Measurements from ENCODE around the gene FBXO30. TPM values are rescaled to one million over a fixed set of nuclear protein-coding genes. Genes with fewer than 3 reads are reported as not detected.

FBXO30 gene
- total RNA-seq, 6 experiments from 2014 or later = 2.2 to 3.2 (median 3.0) TPM

- intact Hi-C loops (cut with DNase I) = no loop called here
- DNase-seq = no peak
- H3K27me3 ChIP-seq = no peaks in the 10 kb centered on the region
- no peaks in the 10 kb centered on the region for H3K9me3 ChIP-seq
- H3K36me3 ChIP-seq = no peaks in the 10 kb centered on the region
- no peak for TF ChIP-seq POLR2A (IDR thresholded peaks at IDR 0.05)
- no peak for TF ChIP-seq CTCF (IDR thresholded peaks at IDR 0.05)
- ATAC-seq = no peak
- no peak overlapping the region for H3K27ac ChIP-seq
- H3K4me3 ChIP-seq = no peak overlapping the region
- 100% methylated on average over 3 of the region's 3 CpGs for WGBS (ENCODE audit: insufficient coverage, low coverage, low lambda C conversion rate, missing lambda C conversion rate)
- H3K4me1 ChIP-seq = no peaks in the 10 kb centered on the region
Observed at GRCh38 chr6:145824344-145824743, 9.7 kb upstream of the FBXO30 start.

- intact Hi-C loops (cut with DNase I) = no loop called here
Observed at GRCh38 chr6:145823328-145823944, 8.8 kb upstream of the FBXO30 start.

GRCh38 chr6:145822456-145822855 is 7.9 kb upstream of the FBXO30 start:
- H3K9me3 ChIP-seq = no peaks in the 10 kb centered on the region
- TF ChIP-seq POLR2A (IDR thresholded peaks at IDR 0.05) (no peak), CTCF (IDR thresholded peaks at IDR 0.05) (no peak)
- ATAC-seq (no peak), DNase-seq (no peak)
- H3K4me3 ChIP-seq = no peak overlapping the region
- 89% methylated on average over 2 of the region's 2 CpGs for WGBS (ENCODE audit: insufficient coverage, low coverage, low lambda C conversion rate, missing lambda C conversion rate)
- H3K36me3 ChIP-seq = no peaks in the 10 kb centered on the region
- H3K27ac ChIP-seq = no peak overlapping the region
- intact Hi-C loops (cut with DNase I) = no loop called here
- no peaks in the 10 kb centered on the region for H3K4me1 ChIP-seq
- no peaks in the 10 kb centered on the region for H3K27me3 ChIP-seq

More at GRCh38 chr6:145823328-145823944, 8.8 kb upstream of the FBXO30 start:
- TF ChIP-seq CTCF (IDR thresholded peaks at IDR 0.05) (no peak), POLR2A (IDR thresholded peaks at IDR 0.05) (no peak)
- Histone ChIP-seq H3K27me3 (no peaks in the 10 kb centered on the region), H3K36me3 (no peaks in the 10 kb centered on the region), H3K9me3 (no peaks in the 10 kb centered on the region), H3K4me3 (no peak overlapping the region), H3K4me1 (no peaks in the 10 kb centered on the region), H3K27ac (no peak overlapping the region)
- DNase-seq = no peak
- ATAC-seq = no peak
- 77% methylated on average over 1 of the region's 1 CpG for WGBS (ENCODE audit: insufficient coverage, low coverage, low lambda C conversion rate, missing lambda C conversion rate)

GRCh38 chr6:145819994-145820393 is 5.4 kb upstream of the FBXO30 start:
- H3K36me3 ChIP-seq = no peaks in the 10 kb centered on the region
- no peak overlapping the region for H3K27ac ChIP-seq
- WGBS (ENCODE audit: insufficient coverage, low coverage, low lambda C conversion rate, missing lambda C conversion rate) = 93% methylated on average over 1 of the region's 1 CpG
- DNase-seq (no peak), ATAC-seq (no peak)
- H3K4me1 ChIP-seq = peaks cover 0 to 6% (median 3%) of the 10 kb centered on the region in 4 donors
- H3K9me3 ChIP-seq = no peaks in the 10 kb centered on the region
- TF ChIP-seq POLR2A (IDR thresholded peaks at IDR 0.05) (no peak), CTCF (IDR thresholded peaks at IDR 0.05) (no peak)
- no peaks in the 10 kb centered on the region for H3K27me3 ChIP-seq
- intact Hi-C loops (cut with DNase I) = no loop called here
- H3K4me3 ChIP-seq = no peak overlapping the region
